Activated CD4-positive, alpha-beta T cell treated with anti-CD3 and anti-CD28 coated beads, Interleukin-2, amount 10 ng/mL, durations not matched to agents 7 days and 5 days (primary cell): ENCODE results near the gene CYP4F3. TPM values are rescaled to one million over a fixed set of nuclear protein-coding genes. Genes with fewer than 3 reads are reported as not detected.
A peak's percentile ranks its signal among the peaks of the same experiment; 100 is the strongest.
"Not testable (repeated sequence)": the region's sequence is repeated elsewhere in the genome, so short reads cannot be mapped to it uniquely, and the experiment has no call there.

Experiments used
- CTCF ChIA-PET: fragments of 350-600 bp; sonication (Branson Sonifier 250); formaldehyde crosslinking; loops from one replicate; lab custom pipeline; 2021; ENCODE audit warnings: antibody characterized with exemption; lab: Charles Lee
- POLR2A ChIA-PET: fragments of 350-600 bp; sonication (Branson Sonifier 250); formaldehyde crosslinking; loops from one replicate; lab custom pipeline; 2021; ENCODE audit warnings: antibody characterized with exemption; lab: Charles Lee
- DNase-seq: peaks from one replicate; pipeline ENCODE4 v3.0.0-alpha.2; 2020
- H3K27ac Mint-ChIP-seq: one replicate; pipeline ENCODE4 v1.8.0; 2021; ENCODE audit warnings: mild to moderate bottlenecking, moderate library complexity, mixed read lengths
- H3K27me3 Mint-ChIP-seq: one replicate; pipeline ENCODE4 v1.8.0; 2021; ENCODE audit warnings: mixed read lengths
- H3K36me3 Mint-ChIP-seq: one replicate; pipeline ENCODE4 v1.8.0; 2021; ENCODE audit warnings: low read depth, mixed read lengths
- H3K4me1 Mint-ChIP-seq: one replicate; pipeline ENCODE4 v1.8.0; 2021; ENCODE audit warnings: mixed read lengths
- H3K4me3 Mint-ChIP-seq: one replicate; pipeline ENCODE4 v1.8.0; 2021; ENCODE audit warnings: mild to moderate bottlenecking, moderate library complexity, mixed read lengths
- H3K9me3 Mint-ChIP-seq: one replicate; pipeline ENCODE4 v1.8.0; 2021; ENCODE audit warnings: mixed read lengths
- total RNA-seq, 2 experiments: library from RNA; stranded (reverse); gene quantifications; one replicate each; pipeline ENCODE4 v1.2.3, GENCODE V29; 2021

The CYP4F3 gene, protein sequence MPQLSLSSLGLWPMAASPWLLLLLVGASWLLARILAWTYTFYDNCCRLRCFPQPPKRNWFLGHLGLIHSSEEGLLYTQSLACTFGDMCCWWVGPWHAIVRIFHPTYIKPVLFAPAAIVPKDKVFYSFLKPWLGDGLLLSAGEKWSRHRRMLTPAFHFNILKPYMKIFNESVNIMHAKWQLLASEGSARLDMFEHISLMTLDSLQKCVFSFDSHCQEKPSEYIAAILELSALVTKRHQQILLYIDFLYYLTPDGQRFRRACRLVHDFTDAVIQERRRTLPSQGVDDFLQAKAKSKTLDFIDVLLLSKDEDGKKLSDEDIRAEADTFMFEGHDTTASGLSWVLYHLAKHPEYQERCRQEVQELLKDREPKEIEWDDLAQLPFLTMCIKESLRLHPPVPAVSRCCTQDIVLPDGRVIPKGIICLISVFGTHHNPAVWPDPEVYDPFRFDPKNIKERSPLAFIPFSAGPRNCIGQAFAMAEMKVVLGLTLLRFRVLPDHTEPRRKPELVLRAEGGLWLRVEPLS
- total RNA-seq = under 1 TPM; 0.15 to 0.23 TPM

DNA sequence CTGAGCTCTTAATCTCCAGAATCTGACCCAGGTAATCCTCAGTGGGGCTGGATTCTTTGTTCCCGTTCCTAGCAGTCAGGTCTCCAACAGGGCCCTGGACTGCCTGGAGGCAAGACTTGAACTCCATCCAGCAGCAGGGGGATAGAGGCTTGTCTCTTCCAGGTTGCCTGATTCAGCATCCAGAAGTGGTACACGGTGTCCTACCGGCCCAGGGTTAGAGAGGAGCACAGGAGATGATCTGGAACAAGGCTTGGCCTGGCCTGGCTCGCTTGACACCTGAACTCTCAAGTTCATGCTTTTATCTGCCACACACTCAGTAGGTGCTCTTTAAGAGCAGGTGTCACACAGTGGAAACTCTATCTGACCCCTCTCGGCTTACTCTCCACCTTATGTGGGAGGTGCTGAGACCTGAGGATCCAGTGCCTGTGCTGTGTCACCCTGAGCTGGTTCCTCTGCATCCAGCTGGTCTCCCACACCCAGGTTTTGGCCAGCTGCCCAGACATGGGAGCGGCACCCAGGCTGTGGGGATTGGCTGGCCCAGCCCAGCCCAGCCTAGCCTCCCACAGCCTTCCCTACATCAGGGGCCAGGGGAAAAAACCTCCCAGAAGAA is at the start of gene CYP4F3:
Gene CYP4F3, plus strand, starts transcription at position 604 of the 610 bp plus-strand sequence. CDS start 519 bp downstream, outside the sequence.
- H3K4me1 Mint-ChIP-seq = peaks cover 3% of the 10 kb centered on the region
- no peak within 1 kb of the TSS for H3K4me3 Mint-ChIP-seq
- POLR2A ChIA-PET = no interaction called here
- DNase-seq = no peak
- H3K27ac Mint-ChIP-seq = no peak within 1 kb of the TSS
- no peaks in the 10 kb centered on the region for H3K9me3 Mint-ChIP-seq
- no peaks in the 10 kb centered on the region for H3K27me3 Mint-ChIP-seq
- H3K36me3 Mint-ChIP-seq = no peaks in the 10 kb centered on the region
- CTCF ChIA-PET = no interaction called here

GRCh38 chr19:15591796-15592195 is 48.9 kb upstream of the CYP4F3 start:
- H3K4me1 Mint-ChIP-seq = no peaks in the 10 kb centered on the region
- no peak overlapping the region for H3K4me3 Mint-ChIP-seq
- no peak overlapping the region for H3K27ac Mint-ChIP-seq
- DNase-seq = no peak
- H3K36me3 Mint-ChIP-seq = no peaks in the 10 kb centered on the region
- H3K27me3 Mint-ChIP-seq = peaks cover 7% of the 10 kb centered on the region
- peaks cover 3% of the 10 kb centered on the region for H3K9me3 Mint-ChIP-seq
- CTCF ChIA-PET = no interaction called here
- POLR2A ChIA-PET = no interaction called here

- H3K36me3 Mint-ChIP-seq, H3K27ac Mint-ChIP-seq, H3K4me3 Mint-ChIP-seq, POLR2A ChIA-PET, H3K4me1 Mint-ChIP-seq, H3K9me3 Mint-ChIP-seq, CTCF ChIA-PET, H3K27me3 Mint-ChIP-seq, DNase-seq: not testable (repeated sequence)
Measured at GRCh38 chr19:15592506-15592905, 48.2 kb upstream of the CYP4F3 start.

- H3K9me3 Mint-ChIP-seq, H3K4me1 Mint-ChIP-seq, H3K27me3 Mint-ChIP-seq, DNase-seq, H3K27ac Mint-ChIP-seq, H3K36me3 Mint-ChIP-seq, H3K4me3 Mint-ChIP-seq, POLR2A ChIA-PET, CTCF ChIA-PET: not testable (repeated sequence)
Measured at GRCh38 chr19:15593766-15594165, 46.9 kb upstream of the CYP4F3 start.

DNA sequence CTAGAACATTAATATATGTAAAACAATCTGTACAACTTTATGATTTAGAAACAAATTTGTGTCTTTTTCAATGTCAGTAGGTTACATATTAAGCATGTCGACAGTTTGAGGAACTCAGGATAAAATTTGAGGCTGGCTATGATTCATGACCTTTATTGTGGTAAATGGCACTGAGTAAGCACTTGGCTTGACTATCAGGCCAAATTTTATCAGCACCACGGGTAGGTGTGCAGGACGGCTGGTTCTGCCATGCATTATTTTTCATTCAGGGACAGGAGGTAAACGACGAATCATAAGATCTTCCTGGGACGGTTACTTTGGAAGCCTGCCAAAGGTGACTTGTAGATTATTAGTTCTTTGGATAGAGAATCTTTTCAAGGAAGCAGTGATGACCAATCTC is 45.6 kb upstream of the CYP4F3 start:
- peaks cover 7% of the 10 kb centered on the region for H3K27me3 Mint-ChIP-seq
- POLR2A ChIA-PET = no interaction called here
- DNase-seq = no peak
- H3K27ac Mint-ChIP-seq = no peak overlapping the region
- H3K9me3 Mint-ChIP-seq = peaks cover 3% of the 10 kb centered on the region
- H3K4me3 Mint-ChIP-seq = no peak overlapping the region
- H3K36me3 Mint-ChIP-seq = no peaks in the 10 kb centered on the region
- no peaks in the 10 kb centered on the region for H3K4me1 Mint-ChIP-seq
- CTCF ChIA-PET = no interaction called here

GRCh38 chr19:15607978-15608925 is 32.4 kb upstream of the CYP4F3 start:
- CTCF ChIA-PET = interaction anchor here (1.0 kb wide), 1 partner anchor 28 kb away, joined by 3 read pairs; no protein-coding TSS in a partner anchor
- H3K27me3 Mint-ChIP-seq, H3K4me1 Mint-ChIP-seq, DNase-seq, H3K9me3 Mint-ChIP-seq, H3K4me3 Mint-ChIP-seq, H3K27ac Mint-ChIP-seq, POLR2A ChIA-PET, H3K36me3 Mint-ChIP-seq: not testable (repeated sequence)

DNA sequence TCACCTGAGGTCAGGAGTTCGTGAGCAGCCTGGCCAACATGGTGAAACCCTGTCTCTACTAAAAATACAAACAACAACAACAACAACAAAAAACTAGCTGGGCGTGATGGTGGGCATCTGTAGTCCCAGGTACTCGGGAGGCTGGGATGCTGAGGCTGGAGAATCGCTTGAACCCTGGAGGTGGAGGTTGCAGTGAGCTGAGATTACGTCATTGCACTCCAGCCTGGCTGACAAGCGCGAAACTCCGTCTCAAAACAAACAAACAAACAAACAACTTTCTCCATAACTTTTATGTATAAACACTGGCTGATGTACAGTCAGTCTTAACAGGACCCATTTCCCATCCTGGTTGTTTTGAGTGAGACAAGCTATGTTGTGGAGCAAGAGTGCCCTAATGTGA is 31.4 kb upstream of the CYP4F3 start:
- H3K27ac Mint-ChIP-seq = no peak overlapping the region
- H3K4me1 Mint-ChIP-seq = no peaks in the 10 kb centered on the region
- peaks cover 5% of the 10 kb centered on the region for H3K27me3 Mint-ChIP-seq
- no peak for DNase-seq
- POLR2A ChIA-PET = no interaction called here
- H3K4me3 Mint-ChIP-seq = no peak overlapping the region
- H3K36me3 Mint-ChIP-seq = no peaks in the 10 kb centered on the region
- CTCF ChIA-PET = no interaction called here
- no peaks in the 10 kb centered on the region for H3K9me3 Mint-ChIP-seq

- Mint-ChIP-seq H3K4me3 (no peak overlapping the region), H3K4me1 (no peaks in the 10 kb centered on the region), H3K27ac (no peak overlapping the region), H3K36me3 (no peaks in the 10 kb centered on the region), H3K27me3 (no peaks in the 10 kb centered on the region), H3K9me3 (no peaks in the 10 kb centered on the region)
- ChIA-PET POLR2A (no interaction called here), CTCF (no interaction called here)
- no peak for DNase-seq
Measured at GRCh38 chr19:15612342-15612741, 28.4 kb upstream of the CYP4F3 start.

DNA sequence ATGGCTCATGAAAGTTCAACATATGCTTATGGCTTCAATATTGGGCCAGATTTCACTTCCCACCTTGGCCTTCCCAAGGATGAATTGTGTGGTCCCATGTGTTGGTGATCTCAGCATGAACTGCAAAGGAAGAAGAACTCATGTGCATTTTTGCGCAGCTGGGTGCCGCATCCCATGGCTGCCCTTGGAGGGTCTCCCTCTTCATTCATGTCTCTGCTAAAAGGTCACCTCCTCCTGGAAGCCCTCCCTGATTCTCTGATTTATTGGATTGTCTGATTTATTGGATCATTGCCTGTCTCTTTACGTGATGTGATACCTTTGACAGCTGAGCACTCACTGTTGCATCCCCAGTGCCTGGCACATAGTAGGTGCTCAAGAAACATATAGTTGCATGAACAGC is 27.4 kb upstream of the CYP4F3 start:
- POLR2A ChIA-PET = no interaction called here
- Mint-ChIP-seq H3K4me1 (no peaks in the 10 kb centered on the region), H3K27ac (no peak overlapping the region), H3K4me3 (no peak overlapping the region), H3K27me3 (no peaks in the 10 kb centered on the region), H3K9me3 (no peaks in the 10 kb centered on the region), H3K36me3 (no peaks in the 10 kb centered on the region)
- no peak for DNase-seq
- CTCF ChIA-PET = interaction anchor here (0.6 kb wide), 1 partner anchor 75 kb away, joined by 3 read pairs; no protein-coding TSS in a partner anchor

GRCh38 chr19:15614507-15615379 is 26.0 kb upstream of the CYP4F3 start, which contains the start of gene CYP4F8:
TSS of gene CYP4F8 (plus strand) at chr19:15615218. CDS start at chr19:15615617, 399 bp downstream.
- ChIA-PET POLR2A (no interaction called here), CTCF (no interaction called here)
- Mint-ChIP-seq H3K4me3 (no peak within 1 kb of the TSS), H3K27me3 (no peaks in the 10 kb centered on the region), H3K9me3 (no peaks in the 10 kb centered on the region), H3K27ac (peak within 1 kb of the TSS; percentile 50), H3K36me3 (no peaks in the 10 kb centered on the region), H3K4me1 (no peaks in the 10 kb centered on the region)
- no peak for DNase-seq

DNA sequence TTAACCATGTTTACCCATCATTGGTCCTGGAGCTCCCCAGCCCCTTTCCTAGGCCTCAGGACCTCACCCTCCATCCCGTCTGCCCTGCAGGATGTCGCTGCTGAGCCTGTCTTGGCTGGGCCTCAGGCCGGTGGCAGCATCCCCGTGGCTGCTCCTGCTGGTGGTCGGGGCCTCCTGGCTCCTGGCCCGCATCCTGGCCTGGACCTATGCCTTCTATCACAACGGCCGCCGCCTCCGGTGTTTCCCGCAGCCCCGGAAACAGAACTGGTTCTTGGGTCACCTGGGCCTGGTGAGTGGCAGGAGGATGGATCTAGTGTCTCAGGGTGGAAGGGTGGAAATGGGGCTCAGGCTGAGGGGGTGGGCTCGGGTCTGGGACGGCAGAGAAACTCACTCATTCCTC is 25.2 kb upstream of the CYP4F3 start:
- Mint-ChIP-seq H3K27ac (peak overlapping the region; percentile 50), H3K4me1 (no peaks in the 10 kb centered on the region), H3K27me3 (no peaks in the 10 kb centered on the region), H3K4me3 (no peak overlapping the region), H3K36me3 (no peaks in the 10 kb centered on the region), H3K9me3 (no peaks in the 10 kb centered on the region)
- ChIA-PET POLR2A (no interaction called here), CTCF (no interaction called here)
- no peak for DNase-seq

GRCh38 chr19:15616183-15616582 is 24.5 kb upstream of the CYP4F3 start:
- H3K4me3 Mint-ChIP-seq = no peak overlapping the region
- no peak for DNase-seq

More at GRCh38 chr19:15616183-15616582, 24.5 kb upstream of the CYP4F3 start:
- Mint-ChIP-seq H3K36me3 (no peaks in the 10 kb centered on the region), H3K27ac (no peak overlapping the region), H3K27me3 (no peaks in the 10 kb centered on the region), H3K4me1 (no peaks in the 10 kb centered on the region), H3K9me3 (no peaks in the 10 kb centered on the region)
- ChIA-PET POLR2A (no interaction called here), CTCF (interaction anchor here (0.5 kb wide), 1 partner anchor 832 kb away, joined by 3 read pairs; no protein-coding TSS in a partner anchor)
